WTC11 (cell line): ENCODE measurements around the gene HMGCS2.

Source experiments
- CREB1 ChIP-seq: sonication (generic); formaldehyde crosslinking; IDR thresholded peaks from 2 replicates; pipeline ENCODE4 v1.8.0; 2023; ENCODE audit warnings: mild to moderate bottlenecking, missing genetic modification reagents
- CTCF ChIP-seq: fragments of 200-600 bp; IDR thresholded peaks from 2 replicates; pipeline ENCODE4 v1.8.0; 2022; ENCODE audit warnings: antibody characterized with exemption
- IRF2 ChIP-seq: sonication (generic); formaldehyde crosslinking; IDR thresholded peaks from 2 replicates; pipeline ENCODE4 v1.8.0; 2022; ENCODE audit warnings: low read depth, missing genetic modification reagents, borderline replicate concordance
- MLX ChIP-seq: sonication (generic); formaldehyde crosslinking; IDR thresholded peaks from 2 replicates; pipeline ENCODE4 v1.8.1; 2023; ENCODE audit warnings: mild to moderate bottlenecking, missing genetic modification reagents, moderate library complexity
- MXD4 ChIP-seq: fragments of 250-450 bp; sonication (Bioruptor Pico); IDR thresholded peaks from 2 replicates; pipeline ENCODE4 v1.8.0; 2021; ENCODE audit warnings: mild to moderate bottlenecking, moderate library complexity, borderline replicate concordance
- OVOL2 ChIP-seq: fragments of 250-450 bp; sonication (Bioruptor Pico); IDR thresholded peaks from 2 replicates; pipeline ENCODE4 v1.9.0; 2021; ENCODE audit warnings: mild to moderate bottlenecking, borderline replicate concordance
- PRDM15 ChIP-seq: sonication (generic); formaldehyde crosslinking; IDR thresholded peaks from 2 replicates; pipeline ENCODE4 v1.8.0; 2022; ENCODE audit warnings: missing genetic modification reagents

GRCh38 chr1:119787776-119788175 lies 19.1 kb upstream of the HMGCS2 start:
- TF ChIP-seq PRDM15 (CRISPR knock-in tag) (no peak), OVOL2 (no peak), CREB1 (CRISPR knock-in tag) (no peak), MLX (CRISPR knock-in tag) (no peak), IRF2 (CRISPR knock-in tag) (no peak), CTCF (no peak), MXD4 (CRISPR knock-in tag) (no peak)
